ENCODE measurements around the gene DPP6. TPM values are rescaled to one million over a fixed set of nuclear protein-coding genes. Genes with fewer than 3 reads are reported as not detected.

The DPP6 gene
- not detected in 5 replicates for total RNA-seq (2022; extraction: Qiagen RNA extraction; ENCODE audit: low read depth)

GRCh38 chr7:154051643-154052529 lies at the start of gene DPP6:
TSS of gene DPP6 (plus strand) at chr7:154052398.

Data from A549 treated with RU486 at 1 μM for 4 hours (cell line).